DMS53 treated with DMSO at 0.1 percent for 48 hours (cell line): ENCODE results near the gene CHCHD6.

Source experiments
- DNase-seq: peaks from one replicate; lab custom pipeline; 2025; ENCODE audit not compliant: unreplicated experiment; lab: John Stamatoyannopoulos, UW

Gene CHCHD6

GRCh38 chr3:127003175-127003555 is 299.1 kb downstream of the CHCHD6 start:
- no peak for DNase-seq

- no peak for DNase-seq
These were observed 299.7 kb downstream of the CHCHD6 start for GRCh38 chr3:127003601-127004280.

- no peak for DNase-seq
These were observed 300.8 kb downstream of the CHCHD6 start for GRCh38 chr3:127004641-127005397.

GRCh38 chr3:127005864-127006500 is 301.9 kb downstream of the CHCHD6 start:
- no peak for DNase-seq

- DNase-seq: no peak
These were observed 302.9 kb downstream of the CHCHD6 start for GRCh38 chr3:127006781-127007436.

GRCh38 chr3:127008236-127008635 is 304.2 kb downstream of the CHCHD6 start:
- DNase-seq: no peak

GRCh38 chr3:127009531-127009930 is 305.5 kb downstream of the CHCHD6 start:
- DNase-seq: no peak
